Measurements from ENCODE around the gene PARD6A.

PARD6A gene

GRCh38 chr16:67660564-67661028 lies at the start of gene PARD6A:
PARD6A (plus strand) TSS chr16:67660960; CDS start chr16:67661039, 79 bp downstream.
- DNase-seq: peak; percentile 96

GRCh38 chr16:67613808-67614207 lies 47.0 kb upstream of the PARD6A start:
- peak; percentile 31 for DNase-seq

GRCh38 chr16:67628216-67628615 lies 32.5 kb upstream of the PARD6A start:
- DNase-seq: no peak

GRCh38 chr16:67632415-67633172 lies 28.2 kb upstream of the PARD6A start:
- no peak for DNase-seq

GRCh38 chr16:67636713-67637112 lies 24.0 kb upstream of the PARD6A start:
- no peak for DNase-seq

GRCh38 chr16:67637625-67638024 lies 23.1 kb upstream of the PARD6A start:
- DNase-seq: no peak

GRCh38 chr16:67641779-67642708 lies 18.7 kb upstream of the PARD6A start:
- no peak for DNase-seq

GRCh38 chr16:67644038-67644437 lies 16.7 kb upstream of the PARD6A start:
- no peak for DNase-seq

- peak; percentile 45 for DNase-seq
Observed at GRCh38 chr16:67645397-67646121, 15.2 kb upstream of the PARD6A start.

GRCh38 chr16:67647111-67647651 lies 13.6 kb upstream of the PARD6A start:
- DNase-seq: no peak

- no peak for DNase-seq
Observed at GRCh38 chr16:67647681-67648080, 13.1 kb upstream of the PARD6A start.

- no peak for DNase-seq
Observed at GRCh38 chr16:67648088-67648763, 12.5 kb upstream of the PARD6A start.

- DNase-seq: no peak
Observed at GRCh38 chr16:67648764-67649407, 11.9 kb upstream of the PARD6A start.

- no peak for DNase-seq
Observed at GRCh38 chr16:67649494-67649931, 11.2 kb upstream of the PARD6A start.

GRCh38 chr16:67650023-67650422 lies 10.7 kb upstream of the PARD6A start:
- no peak for DNase-seq

- no peak for DNase-seq
Observed at GRCh38 chr16:67651039-67651438, 9.7 kb upstream of the PARD6A start.

- no peak for DNase-seq
Observed at GRCh38 chr16:67651847-67652246, 8.9 kb upstream of the PARD6A start.

- no peak for DNase-seq
Observed at GRCh38 chr16:67652578-67653127, 8.1 kb upstream of the PARD6A start.

GRCh38 chr16:67653128-67653788 lies 7.5 kb upstream of the PARD6A start:
- no peak for DNase-seq

- DNase-seq: no peak
Observed at GRCh38 chr16:67653789-67654402, 6.9 kb upstream of the PARD6A start.
